HepG2 (cell line): Measurements from ENCODE around the gene ALDOA. TPM values are rescaled to one million over a fixed set of nuclear protein-coding genes. Genes with fewer than 3 reads are reported as not detected.
A peak's percentile ranks its signal among the peaks of the same experiment; 100 is the strongest.

Experiments used
- ARID3A ChIP-seq: IDR thresholded peaks from 2 replicates; pipeline ENCODE4 v1.6.1; 2012; ENCODE audit warnings: low read depth, low read length, improper control_type of control experiment
- GFI1 ChIP-seq: sonication (generic); formaldehyde crosslinking; IDR thresholded peaks from 2 replicates; pipeline ENCODE4 v1.5.0; 2020; ENCODE audit warnings: missing genetic modification reagents, mild to moderate bottlenecking, borderline replicate concordance
- HIVEP1 ChIP-seq: sonication (generic); formaldehyde crosslinking; IDR thresholded peaks from 2 replicates; pipeline ENCODE4 v1.4.0; 2020; ENCODE audit warnings: mild to moderate bottlenecking, missing genetic modification reagents
- ISX ChIP-seq: sonication (generic); formaldehyde crosslinking; conservative IDR thresholded peaks from 2 replicates; pipeline ENCODE4 v1.5.0; 2020; ENCODE audit warnings: missing genetic modification reagents
- MAX ChIP-seq: IDR thresholded peaks from 2 replicates; pipeline ENCODE4 v1.6.1; 2012; ENCODE audit warnings: inconsistent platforms
- PHF8 ChIP-seq: sonication (generic); formaldehyde crosslinking; IDR thresholded peaks from 2 replicates; pipeline ENCODE4 v1.5.0; 2020; ENCODE audit warnings: missing genetic modification reagents
- REST ChIP-seq, 2 experiments: IDR thresholded peaks; 2 replicates each; pipeline ENCODE4 v1.6.1; 2011 to 2012; ENCODE audit warnings: low read length in 2 of 2, borderline replicate concordance in 1 of 2, low read depth in 1 of 2, mild to moderate bottlenecking in 1 of 2, moderate library complexity in 1 of 2
- SRY ChIP-seq: sonication (generic); formaldehyde crosslinking; IDR thresholded peaks from 2 replicates; pipeline ENCODE4 v1.8.0; 2022; ENCODE audit warnings: mild to moderate bottlenecking, missing genetic modification reagents
- TSC22D2 ChIP-seq: sonication (generic); formaldehyde crosslinking; IDR thresholded peaks from 2 replicates; pipeline ENCODE4 v1.5.1; 2020; ENCODE audit warnings: missing genetic modification reagents, mild to moderate bottlenecking, borderline replicate concordance
- ZBTB37 ChIP-seq: sonication (generic); formaldehyde crosslinking; IDR thresholded peaks from 2 replicates; pipeline ENCODE4 v1.4.0; 2020; ENCODE audit warnings: mild to moderate bottlenecking, missing genetic modification reagents
- ZFP82 ChIP-seq: sonication (generic); formaldehyde crosslinking; IDR thresholded peaks from 2 replicates; pipeline ENCODE4 v1.5.1; 2020; ENCODE audit warnings: mild to moderate bottlenecking, missing genetic modification reagents, borderline replicate concordance
- ZNF562 ChIP-seq: sonication (generic); formaldehyde crosslinking; IDR thresholded peaks from 2 replicates; pipeline ENCODE4 v1.8.0; 2022; ENCODE audit warnings: missing genetic modification reagents, borderline replicate concordance
- ZNF713 ChIP-seq: sonication (generic); formaldehyde crosslinking; IDR thresholded peaks from 2 replicates; pipeline ENCODE4 v1.4.0; 2020; ENCODE audit warnings: mild to moderate bottlenecking, missing genetic modification reagents
- ZNF75D ChIP-seq: sonication (generic); formaldehyde crosslinking; IDR thresholded peaks from 2 replicates; pipeline ENCODE4 v1.8.1; 2023; ENCODE audit warnings: missing genetic modification reagents, mild to moderate bottlenecking, borderline replicate concordance
- ZNF766 ChIP-seq: sonication (generic); formaldehyde crosslinking; IDR thresholded peaks from 2 replicates; pipeline ENCODE4 v1.5.0; 2020; ENCODE audit warnings: missing genetic modification reagents, borderline replicate concordance
- ZNF770 ChIP-seq: sonication (generic); formaldehyde crosslinking; IDR thresholded peaks from 2 replicates; pipeline ENCODE4 v1.5.0; 2020; ENCODE audit warnings: mild to moderate bottlenecking, missing genetic modification reagents
- polyA plus RNA-seq, 8 experiments: library from polyadenylated mRNA; depleted of rRNA in 3 of 8; stranded (reverse) in 7 of 8; unstranded in 1 of 8; fragments of >200 nt; fragmentation: Illumina TruSeq in 4 of 8; extraction: Trizol in 4 of 8; gene quantifications; 2 replicates each; pipeline versions ENCODE4 v1.2.1 to v1.2.3, GENCODE V29; 2011 to 2016; ENCODE audit warnings: low read depth in 4 of 8, missing spikeins in 1 of 8, mixed read lengths in 1 of 8; ENCODE audit not compliant: insufficient read depth in 1 of 8
- total RNA-seq, 5 experiments: library from RNA; depleted of rRNA; stranded (reverse); fragments of >200 nt; fragmentation: Illumina TruSeq; extraction: Trizol; gene quantifications; 2 replicates each; pipeline ENCODE4 v1.2.3, GENCODE V29; 2016; ENCODE audit warnings: low read depth in 1 of 5

Gene ALDOA
- total and polyA plus RNA-seq, 2 of the 13 experiments (the other 11 are each of a cell fraction or from before 2014, with no cell fraction given): 925 to 1,884 TPM

- peak; percentile 98 for TF ChIP-seq MAX
- peak; percentile 81; the same call in 1 of the 2 replicates for TF ChIP-seq ZNF770 (CRISPR knock-in tag)
- no peak; the same call in 1 of the 2 replicates for TF ChIP-seq ARID3A
- peak; percentile 83; the same call in 1 of the 2 replicates for TF ChIP-seq ZFP82 (CRISPR knock-in tag)
- TF ChIP-seq ZNF766 (CRISPR knock-in tag): peak; percentile 23; the same call in 1 of the 2 replicates
- TF ChIP-seq ISX (CRISPR knock-in tag): 0 out of 2 replicates have a peak, but pooled peaks have one; percentile 36
- TF ChIP-seq ZNF713: peak; percentile 97
- TF ChIP-seq SRY: peak; percentile 99
- no peak for TF ChIP-seq ZNF562 (CRISPR knock-in tag)
- no peak for TF ChIP-seq ZNF75D (CRISPR knock-in tag)
- peak; percentile 70; the same call in 1 of the 2 replicates for TF ChIP-seq ZBTB37
- TF ChIP-seq GFI1: 0 out of 2 replicates have a peak, but pooled peaks have one; percentile 50
- TF ChIP-seq REST (IDR thresholded peaks at IDR 0.05; ENCODE audit: borderline replicate concordance in 1 of 2, low read depth in 1 of 2, low read length in 2 of 2): peak in 1 of 2 experiments; percentile 43; a peak in 2 of 4 replicates
- peak; percentile 94; the same call in 1 of the 2 replicates for TF ChIP-seq HIVEP1 (CRISPR knock-in tag)
- TF ChIP-seq TSC22D2: peak; percentile 72
- peak; percentile 96 for TF ChIP-seq PHF8 (CRISPR knock-in tag)
Observed at GRCh38 chr16:30065102-30065942, at the start of gene ALDOA (continued).
